Loucy (cell line): Measurements from ENCODE around the gene SLC17A9.

Experiments
- EZH2phosphoT487 ChIP-seq: fragments of 200-600 bp; IDR thresholded peaks from 2 replicates; pipeline ENCODE4 v1.6.1; 2018; ENCODE audit warnings: antibody characterized with exemption, mild to moderate bottlenecking, moderate library complexity, borderline replicate concordance
- TF ChIP-seq, protein P1 (sequence below): fragments of 200-600 bp; sonication (generic); conservative IDR thresholded peaks from 2 replicates; pipeline ENCODE4 v1.5.1; 2014; ENCODE audit warnings: mild to moderate bottlenecking, antibody characterized with exemption, low read length

DNA sequence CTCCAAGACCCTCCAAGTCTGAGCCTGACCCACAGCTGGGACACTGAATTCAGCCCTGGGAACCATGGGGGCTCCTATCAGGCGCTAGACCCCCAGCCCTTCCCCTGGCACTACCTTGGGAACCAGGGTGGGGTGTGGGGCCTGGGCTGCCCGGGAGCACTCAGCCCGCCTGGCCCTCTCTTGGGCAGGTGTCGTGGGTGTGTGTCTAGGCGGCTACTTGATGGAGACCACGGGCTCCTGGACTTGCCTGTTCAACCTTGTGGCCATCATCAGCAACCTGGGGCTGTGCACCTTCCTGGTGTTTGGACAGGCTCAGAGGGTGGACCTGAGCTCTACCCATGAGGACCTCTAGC is 14.6 kb downstream of the SLC17A9 start:
- TF ChIP-seq, protein P1, sequence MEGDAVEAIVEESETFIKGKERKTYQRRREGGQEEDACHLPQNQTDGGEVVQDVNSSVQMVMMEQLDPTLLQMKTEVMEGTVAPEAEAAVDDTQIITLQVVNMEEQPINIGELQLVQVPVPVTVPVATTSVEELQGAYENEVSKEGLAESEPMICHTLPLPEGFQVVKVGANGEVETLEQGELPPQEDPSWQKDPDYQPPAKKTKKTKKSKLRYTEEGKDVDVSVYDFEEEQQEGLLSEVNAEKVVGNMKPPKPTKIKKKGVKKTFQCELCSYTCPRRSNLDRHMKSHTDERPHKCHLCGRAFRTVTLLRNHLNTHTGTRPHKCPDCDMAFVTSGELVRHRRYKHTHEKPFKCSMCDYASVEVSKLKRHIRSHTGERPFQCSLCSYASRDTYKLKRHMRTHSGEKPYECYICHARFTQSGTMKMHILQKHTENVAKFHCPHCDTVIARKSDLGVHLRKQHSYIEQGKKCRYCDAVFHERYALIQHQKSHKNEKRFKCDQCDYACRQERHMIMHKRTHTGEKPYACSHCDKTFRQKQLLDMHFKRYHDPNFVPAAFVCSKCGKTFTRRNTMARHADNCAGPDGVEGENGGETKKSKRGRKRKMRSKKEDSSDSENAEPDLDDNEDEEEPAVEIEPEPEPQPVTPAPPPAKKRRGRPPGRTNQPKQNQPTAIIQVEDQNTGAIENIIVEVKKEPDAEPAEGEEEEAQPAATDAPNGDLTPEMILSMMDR, result no peak
- TF ChIP-seq EZH2phosphoT487, result no peak
